Measurements from ENCODE around the gene MALL.
"Not testable (repeated sequence)": the region's sequence is repeated elsewhere in the genome, so short reads cannot be mapped to it uniquely, and the experiment has no call there.

The MALL gene

DNA sequence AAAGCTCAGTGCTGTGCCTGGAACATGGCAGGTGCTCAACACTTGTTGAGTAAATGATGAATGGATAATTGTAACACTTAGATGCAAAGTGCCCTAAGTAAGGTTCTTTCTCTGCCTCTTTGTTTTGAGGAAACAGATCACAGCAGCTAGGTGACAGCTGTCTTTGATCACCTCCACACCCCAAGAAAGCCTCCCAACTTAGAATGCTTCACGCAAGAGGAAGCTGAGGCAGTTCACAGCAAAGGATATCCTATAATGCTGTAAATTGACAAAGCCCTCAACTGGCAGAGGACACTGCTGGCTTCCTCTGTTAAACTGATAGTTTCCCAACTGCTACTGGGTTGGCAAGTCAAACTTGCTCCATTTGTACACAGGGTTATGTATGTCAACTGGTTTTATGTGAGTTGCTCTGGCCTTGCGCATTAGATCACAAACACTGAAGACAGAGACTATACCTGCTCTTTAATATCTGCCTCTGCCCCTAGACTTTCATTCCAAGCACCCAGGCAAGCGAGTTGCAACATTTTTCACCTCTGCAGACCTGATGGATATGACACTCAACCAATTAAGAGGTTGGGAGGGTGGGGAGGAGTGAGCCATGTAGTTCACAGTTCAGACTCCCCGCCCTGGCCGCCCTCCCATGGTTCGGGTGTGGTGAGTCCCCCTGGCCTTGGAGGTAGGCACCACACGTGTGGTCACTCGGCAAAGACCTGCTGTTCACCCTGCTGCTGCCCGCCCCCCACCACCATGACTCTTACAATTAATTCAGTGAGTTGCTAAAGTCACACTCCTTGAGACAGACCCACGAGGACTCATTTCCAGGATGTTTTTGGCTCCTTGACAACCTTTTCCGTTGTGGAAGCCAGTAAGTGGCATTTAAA is 4.8 kb upstream of the MALL start:
- no peak for DNase-seq

DNA sequence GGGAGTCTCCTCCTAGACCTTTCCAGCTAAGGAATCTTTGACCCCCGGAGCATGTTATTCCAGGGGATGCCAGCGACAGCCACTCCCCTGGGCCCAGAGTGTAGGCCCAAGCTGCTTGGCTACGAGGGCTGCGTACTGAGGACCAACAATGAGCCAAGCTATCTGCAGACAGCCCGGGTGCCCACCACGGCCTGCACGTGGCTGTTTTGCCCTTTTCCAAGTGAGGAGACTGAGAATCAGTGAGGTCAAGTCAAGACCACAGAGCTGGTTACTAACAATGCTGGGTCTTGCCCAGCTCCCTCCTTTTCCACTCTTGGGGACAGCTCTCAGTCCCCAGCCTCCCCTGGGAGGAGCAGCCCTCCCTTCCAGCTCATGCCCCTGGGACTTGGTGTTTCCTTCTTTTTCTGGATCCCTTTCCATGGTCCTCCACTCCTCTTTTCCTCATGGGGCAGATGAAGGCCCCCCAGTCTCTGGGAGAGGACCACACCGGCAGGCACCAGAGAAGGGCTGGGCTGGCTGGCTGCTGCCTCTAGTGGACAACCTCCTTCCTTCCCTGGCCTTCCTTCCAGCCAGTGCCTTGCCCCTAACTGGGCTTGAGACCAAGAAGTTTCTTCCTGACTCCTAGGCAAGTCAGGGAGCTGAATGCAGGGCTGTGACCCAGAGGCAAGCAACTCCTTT is 550 bp upstream of the MALL start:
- no peak for DNase-seq

DNA sequence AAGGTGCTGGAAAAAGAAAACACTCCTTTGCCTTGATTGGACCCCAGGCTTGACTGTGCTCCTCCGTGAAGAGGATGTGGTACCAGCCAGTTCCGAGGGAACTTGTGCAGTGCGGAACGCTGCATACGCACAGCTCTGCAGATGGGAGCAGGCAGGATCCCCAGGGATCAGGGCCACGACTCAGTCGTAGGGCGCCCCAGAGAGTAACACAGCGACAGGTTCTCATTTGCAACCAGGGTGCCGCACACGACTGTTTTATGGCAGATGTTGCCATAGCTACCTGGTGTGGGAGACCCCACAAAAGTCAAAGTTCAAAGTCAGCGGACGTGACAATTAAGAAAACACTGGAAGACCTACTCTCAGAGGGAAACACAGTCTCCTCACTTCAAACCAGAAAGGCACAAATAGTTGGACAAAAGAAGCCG is 779 bp downstream of the MALL start:
- DNase-seq = no peak

DNA sequence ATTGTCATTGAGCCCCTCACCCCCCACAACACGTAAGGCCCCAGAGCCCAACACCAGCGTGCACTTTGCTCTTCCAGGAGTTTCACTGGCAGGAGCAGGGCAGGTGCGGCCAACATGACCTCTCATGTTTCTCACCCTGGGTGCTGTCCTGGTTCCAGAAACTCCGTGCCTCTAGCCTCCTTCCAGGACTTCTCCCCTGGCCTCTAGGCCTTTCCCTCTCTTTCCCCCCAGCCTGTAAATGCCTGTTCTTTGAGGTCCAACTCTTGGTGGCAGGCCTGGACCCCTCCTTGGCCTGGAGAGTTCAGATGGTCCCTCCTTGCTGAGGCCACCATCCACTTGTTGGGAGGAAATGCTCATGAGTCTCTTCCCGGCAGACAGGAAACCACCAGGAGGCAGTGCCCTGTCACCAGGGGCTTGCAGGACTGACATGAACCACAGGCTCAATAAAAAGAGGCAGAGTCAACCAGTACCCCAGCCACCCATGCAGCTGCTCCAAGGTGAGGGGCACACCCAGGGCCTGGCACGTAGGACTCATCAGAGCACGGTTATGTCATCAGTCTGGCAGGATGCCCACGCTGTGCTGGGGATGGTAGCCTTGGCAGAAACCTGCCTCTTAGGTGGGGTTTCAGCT is 1.5 kb downstream of the MALL start:
- no peak for DNase-seq

DNA sequence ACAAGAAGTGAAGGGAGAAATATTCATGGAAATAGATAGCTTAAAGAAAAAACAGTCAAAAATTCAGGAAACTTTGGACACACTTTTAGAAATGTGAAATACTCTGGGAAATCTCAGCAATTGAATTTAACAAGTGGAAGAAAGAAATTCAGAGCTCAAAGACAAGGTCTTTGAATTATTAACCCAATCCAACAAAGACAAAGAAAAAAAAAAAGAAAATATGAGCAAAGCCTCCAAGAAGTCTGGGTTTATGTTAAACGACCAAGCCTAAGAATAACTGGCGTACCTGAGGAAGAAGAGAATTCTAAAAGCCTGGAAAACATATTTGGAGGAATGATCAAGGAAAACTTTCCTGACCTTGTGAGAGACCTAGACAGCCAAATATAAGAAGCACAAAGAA is 7.3 kb downstream of the MALL start:
- not testable (repeated sequence) for DNase-seq

DNA sequence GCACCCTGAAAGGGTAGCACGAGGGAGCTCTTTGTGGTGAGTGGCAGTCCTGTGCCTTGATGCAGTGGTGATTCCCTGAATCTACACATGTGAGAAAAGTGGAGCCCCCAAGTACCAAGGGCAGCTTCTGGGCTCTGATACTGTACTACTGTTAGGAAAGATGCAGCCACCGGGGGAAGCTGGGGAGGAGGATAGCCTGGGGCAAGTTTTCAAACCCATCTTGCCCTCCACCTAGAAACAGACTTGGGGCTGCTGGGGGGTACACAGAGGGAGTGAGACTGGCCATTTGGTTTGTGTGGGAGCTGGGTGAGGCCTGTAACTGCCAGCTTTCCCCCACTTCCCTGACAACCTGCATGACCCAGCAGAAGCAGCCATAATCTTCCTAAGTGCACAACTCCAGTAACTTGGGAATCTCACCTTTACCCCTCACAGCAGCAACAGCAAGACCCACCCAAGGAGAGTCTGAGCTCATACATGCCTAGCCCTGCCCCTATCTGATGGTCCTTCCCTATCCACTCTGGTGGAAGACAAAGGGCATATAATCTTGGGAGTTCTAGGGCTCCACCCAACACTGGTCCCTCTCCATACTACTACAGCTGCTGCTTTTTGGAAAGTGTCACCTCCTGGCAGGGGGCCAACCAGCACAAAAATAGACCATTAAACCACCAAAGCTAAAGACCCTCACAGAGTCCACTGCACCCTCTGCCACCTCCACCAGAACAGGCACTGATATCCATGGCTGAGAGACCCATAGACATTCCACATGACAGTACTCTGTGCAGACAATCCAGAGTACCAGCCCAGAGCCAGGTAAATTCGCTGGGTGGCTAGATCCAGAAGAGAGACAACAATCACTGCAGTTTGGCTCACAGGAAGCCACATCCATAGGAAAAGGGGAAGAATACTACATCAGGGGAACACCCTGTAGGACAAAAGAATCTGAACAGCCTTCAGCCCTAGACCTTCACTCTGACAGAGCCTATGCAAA is 8.2 kb downstream of the MALL start:
- DNase-seq = no peak

DNA sequence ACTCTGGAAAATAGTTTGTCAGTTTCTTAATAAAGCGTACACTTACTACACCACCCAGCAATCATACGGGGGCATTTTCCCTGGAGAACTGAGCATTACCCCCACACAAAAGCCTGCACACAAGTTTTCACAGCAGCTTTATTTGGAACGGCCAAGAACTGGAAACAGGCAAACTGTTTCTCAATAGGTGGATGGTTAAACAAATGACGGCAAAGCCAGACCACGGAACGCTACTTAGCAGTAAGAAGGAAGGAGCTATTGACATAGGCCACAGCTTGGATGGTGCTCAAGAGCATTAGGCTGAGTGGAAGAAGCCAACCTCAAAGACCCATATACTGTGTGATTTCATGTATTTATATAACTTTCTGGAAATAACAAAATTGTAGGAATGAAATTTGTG is 9.0 kb downstream of the MALL start:
- DNase-seq = no peak

DNA sequence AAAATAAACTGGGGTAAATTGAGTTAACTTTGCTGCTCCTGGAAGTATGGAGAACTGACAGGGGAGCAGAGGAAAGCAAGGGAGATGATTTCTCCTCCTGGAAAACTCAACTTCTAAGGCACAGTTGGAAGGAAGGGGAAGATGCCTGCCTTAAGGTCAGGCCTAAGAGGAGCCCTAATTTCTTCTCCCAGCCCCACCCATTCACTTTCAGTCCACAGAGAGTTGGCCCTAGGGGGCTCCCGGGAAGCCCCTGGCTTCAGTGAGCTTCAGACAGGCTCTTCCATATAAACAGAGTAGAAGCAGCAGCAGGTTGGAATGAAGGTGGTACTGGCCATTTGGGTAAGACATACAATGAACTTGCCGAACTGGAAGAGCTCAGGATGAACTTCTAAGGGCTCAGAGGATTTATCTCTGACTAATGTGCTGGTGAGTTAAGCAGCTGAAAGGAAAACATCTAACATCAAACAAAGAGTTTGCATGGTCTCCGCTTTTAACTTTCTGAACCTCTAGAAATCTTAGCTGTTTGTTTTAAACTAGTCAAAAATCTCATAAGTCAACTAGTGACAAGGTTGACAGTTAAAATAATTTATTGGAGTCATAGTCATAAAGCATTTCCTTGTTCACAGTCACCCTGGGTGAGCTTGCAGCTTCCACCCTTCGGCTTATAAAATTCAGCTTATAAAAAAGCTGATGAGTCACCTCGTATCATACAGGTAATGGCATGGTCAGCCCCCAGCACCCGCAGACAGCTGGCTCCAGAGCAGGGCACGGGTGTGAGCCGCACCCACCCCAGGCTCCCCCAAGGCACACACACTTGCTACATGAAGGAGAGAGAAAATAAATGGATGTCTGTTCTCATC is 9.8 kb downstream of the MALL start:
- no peak for DNase-seq

DNA sequence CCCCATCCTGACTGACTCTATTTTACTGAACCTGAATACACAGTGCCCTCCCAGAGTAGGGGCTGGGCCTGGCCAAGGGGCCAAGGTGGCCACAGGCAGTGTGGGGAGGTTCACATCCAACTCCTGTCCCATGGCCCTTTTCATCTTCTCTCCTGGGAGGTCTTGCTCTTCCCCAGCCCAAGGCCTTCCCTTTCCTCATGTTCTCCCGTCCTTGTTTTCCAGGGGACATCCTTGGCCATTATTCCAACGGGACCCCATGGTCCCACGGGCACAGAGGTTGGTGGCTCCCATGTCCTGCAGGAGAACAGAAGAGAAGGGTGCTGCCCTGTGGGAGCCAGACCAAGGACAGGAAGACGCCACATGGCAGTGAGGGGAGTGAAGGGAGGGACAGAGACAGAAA is 10.4 kb downstream of the MALL start:
- DNase-seq = no peak

DNA sequence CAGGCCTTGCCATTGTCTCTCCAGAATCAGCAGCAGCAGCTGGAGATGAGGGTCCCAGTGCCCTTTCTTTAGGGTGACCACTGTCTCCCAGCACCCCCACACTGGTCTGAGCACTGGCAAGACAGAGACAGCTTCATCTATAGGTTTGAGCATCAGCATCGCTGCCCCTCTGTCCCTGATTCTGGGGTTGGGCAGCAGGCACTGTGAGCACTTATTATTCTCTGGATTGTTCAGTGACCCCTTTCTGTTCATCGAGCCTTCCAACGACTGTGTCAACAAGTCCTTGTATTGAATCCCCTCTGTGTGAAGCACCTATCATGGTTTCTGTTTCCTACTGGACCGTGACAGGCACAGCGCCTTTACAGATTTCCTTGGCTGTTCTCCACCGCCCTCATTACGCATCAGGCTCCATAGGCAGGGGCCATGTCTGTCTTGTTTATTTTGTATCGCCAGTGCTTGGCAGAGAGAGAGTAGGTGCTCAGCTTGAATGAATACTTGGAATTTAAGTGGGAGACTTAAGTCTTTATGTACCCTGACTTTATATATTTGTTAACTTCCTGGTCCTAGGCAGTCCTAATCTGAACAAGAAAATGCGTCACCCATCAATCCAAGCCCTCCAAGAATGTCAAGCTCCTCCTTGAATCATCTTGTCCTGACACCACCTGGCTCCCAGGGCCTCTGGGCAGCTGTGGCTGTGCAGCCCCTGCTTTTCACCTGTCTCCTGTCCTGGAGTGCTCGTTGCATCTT is 11.4 kb downstream of the MALL start:
- no peak for DNase-seq

DNA sequence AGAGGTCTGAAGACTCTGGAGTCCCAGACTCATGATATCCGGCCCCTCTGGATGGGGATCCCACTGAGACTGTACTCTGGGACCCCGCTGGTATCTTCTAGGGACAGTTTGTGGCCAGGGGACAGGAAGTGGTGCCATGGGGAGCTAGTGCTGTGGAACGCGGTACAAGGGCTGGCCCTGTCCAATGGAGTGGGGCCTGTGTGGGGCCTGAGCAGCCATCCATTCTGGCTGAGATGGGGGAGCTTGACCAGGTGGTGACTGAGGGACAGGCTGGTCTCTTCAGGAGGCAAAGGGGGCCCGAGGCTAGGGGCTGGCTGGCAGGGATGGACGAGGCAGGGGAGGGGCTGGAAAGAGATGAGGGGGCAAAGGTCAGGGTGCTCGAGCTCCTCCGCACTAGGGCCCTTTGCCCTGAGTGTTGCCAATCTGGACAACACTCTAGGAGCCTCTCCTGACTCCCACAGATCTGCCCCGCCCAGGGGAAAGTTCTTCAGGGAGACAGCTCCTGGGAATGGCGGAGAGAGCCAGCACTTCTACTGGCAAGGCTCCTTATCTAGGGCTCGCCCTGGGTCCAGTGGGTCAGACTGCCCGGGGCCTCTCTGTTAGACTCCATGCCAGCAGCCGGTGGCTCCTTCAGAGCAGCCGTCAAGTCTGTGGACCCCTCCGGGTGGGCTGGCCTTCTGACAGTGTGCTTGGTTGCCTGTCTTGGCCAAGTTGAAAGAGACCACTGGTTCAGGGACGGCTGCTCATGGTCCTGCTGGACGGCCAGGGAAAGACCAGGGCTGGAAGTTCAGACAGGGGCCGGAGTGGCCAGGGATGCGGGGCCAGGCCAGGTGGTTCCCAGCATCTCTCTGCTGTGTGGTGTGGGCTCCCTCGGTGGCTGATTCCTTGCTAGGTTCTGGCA is 12.3 kb downstream of the MALL start:
- no peak for DNase-seq

DNA sequence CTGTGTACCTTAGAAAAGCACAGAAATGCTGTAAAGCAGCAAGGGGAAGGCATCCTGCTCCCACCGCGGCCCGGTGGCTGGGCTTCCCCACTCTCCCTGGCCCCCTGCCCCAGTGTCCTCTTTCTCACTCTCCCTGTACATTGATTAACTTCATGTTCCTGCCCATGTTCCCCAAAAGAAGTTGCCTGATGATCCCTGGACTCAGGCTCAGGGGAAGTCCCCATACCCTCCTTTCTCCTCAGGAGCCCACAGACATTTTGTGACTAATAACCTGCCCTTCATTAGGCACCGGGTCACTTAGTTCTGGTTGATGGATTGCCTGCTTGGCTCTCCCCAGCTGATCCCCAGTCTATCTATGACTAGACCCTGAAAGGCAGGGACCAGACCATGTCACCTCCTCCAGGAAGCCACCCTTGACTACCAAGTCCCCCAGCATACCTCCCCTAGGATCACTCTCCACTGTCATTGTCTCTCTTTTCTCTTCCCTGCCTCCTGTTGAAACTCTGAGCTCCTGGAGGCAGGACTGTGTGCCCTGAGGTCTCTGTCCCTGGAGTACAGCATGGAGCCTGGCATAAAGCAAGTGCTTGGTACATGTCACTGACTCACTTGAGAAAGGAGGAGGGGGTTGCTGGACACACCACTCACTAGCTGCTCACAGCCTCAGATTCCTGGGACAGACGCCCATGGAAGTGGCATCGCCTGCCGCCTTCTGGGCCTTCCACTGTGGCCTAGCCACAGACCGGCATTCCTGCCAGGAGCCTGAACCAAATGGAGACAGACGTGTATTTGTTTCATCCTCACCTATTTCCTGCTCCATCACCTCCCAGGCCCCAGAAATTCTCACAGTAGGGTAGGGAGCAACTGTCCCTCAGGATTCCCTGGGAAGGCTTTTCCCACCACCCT is 13.5 kb downstream of the MALL start:
- DNase-seq = no peak

DNA sequence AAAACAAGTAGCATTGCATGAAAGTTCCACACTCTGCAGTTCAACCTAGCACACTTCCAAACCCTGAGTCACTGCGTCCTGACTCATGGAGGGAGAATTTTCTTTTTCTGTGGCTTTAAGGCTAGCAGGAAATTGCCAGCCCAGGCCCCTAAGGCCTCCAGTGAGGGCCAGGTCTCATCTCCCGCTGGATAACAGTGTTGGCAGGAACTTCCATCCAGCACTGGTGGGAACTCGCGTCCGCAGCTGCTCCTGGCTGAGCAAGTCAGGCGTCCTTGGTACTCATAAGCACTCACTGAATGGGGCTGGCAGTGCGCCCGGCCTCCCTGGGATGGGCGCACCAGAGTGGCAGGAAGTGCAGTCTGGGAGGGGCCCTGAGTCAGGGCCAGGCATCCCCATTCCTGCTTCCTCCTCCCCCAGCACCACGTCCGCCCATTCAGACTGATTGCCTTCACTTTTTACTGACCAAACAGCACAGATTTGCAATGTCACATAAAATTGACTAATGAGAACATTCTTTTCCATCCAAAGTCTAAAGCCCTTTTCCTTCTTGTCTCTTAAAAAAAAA is 14.3 kb downstream of the MALL start:
- DNase-seq = no peak

DNA sequence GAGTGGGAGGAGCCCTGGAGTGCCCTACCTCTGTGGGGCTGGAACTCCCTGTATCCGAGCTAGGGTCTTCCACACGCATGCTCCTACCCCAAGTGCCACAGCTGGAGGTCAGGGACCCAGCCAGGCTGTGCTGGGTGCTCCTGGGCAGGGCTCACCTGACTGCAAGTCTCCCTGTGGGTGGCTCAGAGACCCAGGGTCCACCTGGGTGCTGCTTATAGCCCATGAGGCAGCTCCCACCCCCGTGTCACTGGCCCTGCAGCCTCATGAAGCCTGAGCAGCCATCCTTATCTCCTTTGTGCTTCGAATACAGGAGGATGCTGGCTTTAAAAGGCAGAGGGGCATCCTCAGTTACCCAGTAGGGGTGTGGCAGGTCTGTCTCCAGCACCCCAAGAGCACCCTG is 14.7 kb downstream of the MALL start:
- not testable (repeated sequence) for DNase-seq

DNA sequence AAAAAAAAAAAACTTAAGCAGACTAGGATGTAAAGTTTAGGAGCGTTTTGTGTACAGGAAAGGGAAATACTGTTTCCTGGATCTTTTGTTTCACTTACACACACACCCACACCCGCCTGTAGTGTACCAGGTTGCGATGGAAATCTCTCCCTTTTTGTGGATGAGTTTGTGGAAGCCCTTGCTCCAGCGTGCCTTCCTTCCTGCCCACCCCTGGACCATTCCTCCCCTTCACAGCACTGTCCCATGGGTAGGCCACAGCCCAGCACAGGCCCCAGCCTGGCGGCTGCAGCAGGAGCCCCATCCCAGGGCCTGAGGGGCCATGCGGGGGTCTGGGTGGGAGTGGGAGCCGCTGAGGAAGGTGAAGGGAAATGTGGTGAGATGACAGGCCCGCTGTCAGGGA is 15.1 kb downstream of the MALL start:
- no peak for DNase-seq

DNA sequence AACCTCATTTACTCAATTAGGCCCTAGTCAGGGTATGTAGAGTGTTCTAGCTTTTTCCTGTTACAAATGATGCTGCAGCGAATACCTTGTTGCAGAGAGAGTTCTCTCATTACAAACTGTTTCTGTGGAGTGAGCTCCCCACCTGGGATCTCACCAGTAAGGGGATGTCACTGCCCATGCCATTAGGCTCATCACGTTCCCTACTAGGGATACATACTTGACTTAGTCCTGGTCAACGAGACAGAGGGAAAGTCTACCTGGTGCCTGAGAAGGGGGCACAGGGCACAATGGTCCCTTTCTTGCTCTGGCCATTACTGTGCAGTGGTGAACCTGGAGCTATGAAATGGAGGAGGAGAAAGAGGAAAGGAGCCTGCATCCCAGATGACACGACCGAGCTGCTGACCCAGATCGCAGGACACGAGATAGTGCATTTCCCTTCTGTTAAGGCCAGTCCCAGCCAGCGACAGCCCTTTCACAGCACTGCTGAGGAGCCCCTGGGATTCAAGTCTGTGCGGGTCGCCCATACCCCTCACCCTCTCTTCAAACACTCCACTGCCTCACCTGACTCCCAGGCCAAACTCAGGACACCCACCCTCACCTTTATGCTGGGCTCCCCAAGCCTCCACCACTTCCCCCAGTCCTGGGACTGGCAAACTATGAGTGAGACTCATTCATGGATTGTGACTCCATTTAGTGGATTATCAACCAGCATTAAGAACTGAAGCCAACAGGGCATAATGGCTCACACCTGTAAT is 16.0 kb downstream of the MALL start:
- no peak for DNase-seq

DNA sequence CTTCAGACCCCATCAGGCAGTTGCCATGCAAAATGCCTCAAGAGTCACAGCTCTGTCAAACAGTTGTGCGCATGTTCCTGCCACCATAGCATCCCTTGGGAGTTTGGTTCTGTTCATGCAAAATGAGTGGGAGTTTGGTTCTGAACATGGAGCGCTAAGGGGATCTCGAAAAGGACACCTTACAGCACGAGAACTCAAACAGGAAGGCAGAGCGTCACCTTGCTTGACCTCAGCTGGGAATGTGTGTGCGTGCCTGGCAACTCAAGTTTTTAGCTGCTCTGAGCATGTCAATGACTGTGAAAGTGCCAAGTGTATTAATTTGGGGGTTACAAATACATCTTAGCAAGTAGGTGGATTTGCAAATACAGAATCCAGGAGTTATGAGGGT is 16.6 kb downstream of the MALL start:
- DNase-seq = no peak
